Esophagus muscularis mucosa (tissue), 4 donors: ENCODE measurements around the gene AGPAT1.

ENCODE experiments used
- EP300 ChIP-seq: sonication (generic); formaldehyde crosslinking; IDR thresholded peaks from one replicate; pipeline ENCODE4 v1.6.1; 2017; ENCODE audit warnings: antibody characterized with exemption
- POLR2A ChIP-seq: fragments of 450-650 bp; IDR thresholded peaks from one replicate; pipeline ENCODE4 v1.6.1; 2017; ENCODE audit warnings: antibody characterized with exemption, moderate library complexity, mild to moderate bottlenecking, low read depth
- POLR2AphosphoS5 ChIP-seq, 2 donors: sonication (generic); formaldehyde crosslinking; IDR thresholded peaks; one replicate each; pipeline ENCODE4 v1.6.1; 2017; ENCODE audit warnings: antibody characterized with exemption in 2 of 2
- TF ChIP-seq, protein P1 (sequence below), 3 experiments: fragments of 200-600 bp in 2 of 3; fragments of 450-650 bp in 1 of 3; sonication (generic) in 2 of 3; IDR thresholded peaks; one replicate each; pipeline ENCODE4 v1.5.1; 2017 to 2019; ENCODE audit warnings: antibody characterized with exemption in 3 of 3, mild to moderate bottlenecking in 2 of 3, moderate library complexity in 1 of 3

- TF ChIP-seq POLR2A, result no peak
- TF ChIP-seq, protein P1, sequence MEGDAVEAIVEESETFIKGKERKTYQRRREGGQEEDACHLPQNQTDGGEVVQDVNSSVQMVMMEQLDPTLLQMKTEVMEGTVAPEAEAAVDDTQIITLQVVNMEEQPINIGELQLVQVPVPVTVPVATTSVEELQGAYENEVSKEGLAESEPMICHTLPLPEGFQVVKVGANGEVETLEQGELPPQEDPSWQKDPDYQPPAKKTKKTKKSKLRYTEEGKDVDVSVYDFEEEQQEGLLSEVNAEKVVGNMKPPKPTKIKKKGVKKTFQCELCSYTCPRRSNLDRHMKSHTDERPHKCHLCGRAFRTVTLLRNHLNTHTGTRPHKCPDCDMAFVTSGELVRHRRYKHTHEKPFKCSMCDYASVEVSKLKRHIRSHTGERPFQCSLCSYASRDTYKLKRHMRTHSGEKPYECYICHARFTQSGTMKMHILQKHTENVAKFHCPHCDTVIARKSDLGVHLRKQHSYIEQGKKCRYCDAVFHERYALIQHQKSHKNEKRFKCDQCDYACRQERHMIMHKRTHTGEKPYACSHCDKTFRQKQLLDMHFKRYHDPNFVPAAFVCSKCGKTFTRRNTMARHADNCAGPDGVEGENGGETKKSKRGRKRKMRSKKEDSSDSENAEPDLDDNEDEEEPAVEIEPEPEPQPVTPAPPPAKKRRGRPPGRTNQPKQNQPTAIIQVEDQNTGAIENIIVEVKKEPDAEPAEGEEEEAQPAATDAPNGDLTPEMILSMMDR (IDR thresholded peaks at IDR 0.05), result no peak
- no peak for TF ChIP-seq EP300
- no peak for TF ChIP-seq POLR2AphosphoS5 (IDR thresholded peaks at IDR 0.05)
These were observed 11.6 kb downstream of the AGPAT1 start, which contains the start of gene EGFL8 for GRCh38 chr6:32164295-32164694.
